Left ventricle myocardium superior (tissue), 1 donor: ENCODE results near the gene MRPL49. TPM values are rescaled to one million over a fixed set of nuclear protein-coding genes. Genes with fewer than 3 reads are reported as not detected.
A peak's percentile ranks its signal among the peaks of the same experiment; 100 is the strongest.
"Not testable (repeated sequence)": the region's sequence is repeated elsewhere in the genome, so short reads cannot be mapped to it uniquely, and the experiment has no call there.

Experiments
- ATAC-seq: fragments of 200-7000 bp; cut with Tn5 transposase; one replicate; pipeline ENCODE4 v1.9.1; 2020; ENCODE audit warnings: mild to moderate bottlenecking, moderate library complexity
- DNase-seq: peaks from one replicate; pipeline ENCODE4 v3.0.0-alpha.2; 2020
- intact Hi-C: fragments of 100-400 bp; cut with micrococcal nuclease; formaldehyde crosslinking; loops from one replicate; pipeline ENCODE4 v1.11.0; 2022
- total RNA-seq: library from RNA; stranded (reverse); fragmentation: NEBNext Ultra II Directional; extraction: Animal tissue kit (Norgen Biotek cat#: 25700); gene quantifications from one replicate; pipeline ENCODE4 v1.2.1, GENCODE V29; 2021
- donor health status: DM: no; HTN: yes; CAD: no; lungs with severe emphysema.

Gene MRPL49
- total RNA-seq, 1 donor from 2014 or later: 33.7 TPM

DNA sequence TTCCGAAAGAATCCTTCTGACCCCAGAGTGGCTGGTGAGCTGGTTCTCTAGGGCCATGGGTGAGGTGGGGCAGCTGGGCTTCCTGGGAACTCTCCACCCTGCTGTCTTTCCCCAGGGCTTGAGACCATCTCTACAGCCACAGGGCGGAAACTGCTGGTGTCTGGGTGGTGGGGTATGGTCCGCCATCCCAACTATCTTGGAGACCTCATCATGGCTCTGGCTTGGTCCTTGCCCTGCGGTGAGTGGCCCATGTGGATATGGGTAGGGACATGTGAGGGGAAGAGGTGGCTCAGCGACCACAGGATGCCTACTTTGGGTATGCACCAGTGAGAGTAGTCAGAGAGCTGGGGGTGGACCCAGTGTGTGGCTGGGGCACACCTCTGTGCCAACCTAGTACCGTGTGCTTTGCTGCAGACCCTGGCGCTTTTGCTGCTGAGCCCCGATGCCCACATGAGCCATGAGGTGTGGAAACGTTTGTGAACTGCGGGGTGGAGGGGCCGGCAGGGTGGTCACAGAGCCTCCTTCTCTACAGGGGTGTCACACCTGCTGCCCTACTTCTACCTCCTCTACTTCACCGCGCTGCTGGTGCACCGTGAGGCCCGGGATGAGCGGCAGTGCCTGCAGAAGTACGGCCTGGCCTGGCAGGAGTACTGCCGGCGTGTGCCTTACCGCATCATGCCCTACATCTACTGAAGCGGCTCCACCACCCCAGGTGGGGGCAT lies 6.6 kb upstream of the MRPL49 start:
- intact Hi-C loops: no loop called here
- ATAC-seq (no peak), DNase-seq (no peak)

DNA sequence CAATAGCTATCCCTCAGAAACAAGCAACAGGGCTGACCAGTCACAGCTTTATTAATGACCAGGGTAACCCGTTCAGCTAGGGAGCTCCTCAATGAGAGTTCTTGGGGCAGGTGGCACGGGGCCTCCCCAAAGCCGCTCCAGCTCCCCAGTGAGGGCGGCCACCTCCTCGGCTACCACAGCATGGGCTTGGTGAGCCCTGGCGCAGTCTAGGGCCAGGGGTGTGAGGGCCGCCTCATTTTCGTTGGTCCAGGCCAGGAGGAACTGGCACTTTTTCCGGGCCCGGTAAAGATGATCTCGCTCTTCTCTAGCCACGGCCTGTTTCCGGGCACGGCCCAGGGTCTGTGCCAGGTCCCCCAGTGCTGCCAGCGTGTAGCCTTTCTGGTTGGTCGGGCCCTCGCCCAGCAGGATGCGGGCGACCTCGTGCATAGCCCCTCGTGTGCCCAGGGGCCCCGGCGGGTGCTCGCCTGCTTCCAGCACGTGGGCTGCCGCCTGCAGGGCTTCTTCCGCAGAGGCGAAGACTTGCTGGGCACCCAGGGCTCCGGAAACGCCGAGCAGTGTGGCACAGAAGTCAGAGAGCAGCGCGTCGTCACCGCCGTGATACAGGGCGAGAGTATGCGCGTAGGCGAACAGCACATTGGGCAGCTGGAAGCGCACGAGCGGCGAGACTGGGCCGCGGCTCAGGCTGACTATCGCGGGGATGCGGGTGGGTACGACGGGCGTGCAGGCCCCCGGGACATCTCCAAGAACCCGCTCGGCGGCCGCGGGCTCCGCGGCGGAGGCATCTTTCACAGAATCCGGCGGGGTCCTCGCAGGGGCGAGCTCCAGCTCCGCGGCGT lies 5.5 kb upstream of the MRPL49 start:
- ATAC-seq (peak; percentile 2), DNase-seq (peak; percentile 57)
- intact Hi-C loops: no loop called here

DNA sequence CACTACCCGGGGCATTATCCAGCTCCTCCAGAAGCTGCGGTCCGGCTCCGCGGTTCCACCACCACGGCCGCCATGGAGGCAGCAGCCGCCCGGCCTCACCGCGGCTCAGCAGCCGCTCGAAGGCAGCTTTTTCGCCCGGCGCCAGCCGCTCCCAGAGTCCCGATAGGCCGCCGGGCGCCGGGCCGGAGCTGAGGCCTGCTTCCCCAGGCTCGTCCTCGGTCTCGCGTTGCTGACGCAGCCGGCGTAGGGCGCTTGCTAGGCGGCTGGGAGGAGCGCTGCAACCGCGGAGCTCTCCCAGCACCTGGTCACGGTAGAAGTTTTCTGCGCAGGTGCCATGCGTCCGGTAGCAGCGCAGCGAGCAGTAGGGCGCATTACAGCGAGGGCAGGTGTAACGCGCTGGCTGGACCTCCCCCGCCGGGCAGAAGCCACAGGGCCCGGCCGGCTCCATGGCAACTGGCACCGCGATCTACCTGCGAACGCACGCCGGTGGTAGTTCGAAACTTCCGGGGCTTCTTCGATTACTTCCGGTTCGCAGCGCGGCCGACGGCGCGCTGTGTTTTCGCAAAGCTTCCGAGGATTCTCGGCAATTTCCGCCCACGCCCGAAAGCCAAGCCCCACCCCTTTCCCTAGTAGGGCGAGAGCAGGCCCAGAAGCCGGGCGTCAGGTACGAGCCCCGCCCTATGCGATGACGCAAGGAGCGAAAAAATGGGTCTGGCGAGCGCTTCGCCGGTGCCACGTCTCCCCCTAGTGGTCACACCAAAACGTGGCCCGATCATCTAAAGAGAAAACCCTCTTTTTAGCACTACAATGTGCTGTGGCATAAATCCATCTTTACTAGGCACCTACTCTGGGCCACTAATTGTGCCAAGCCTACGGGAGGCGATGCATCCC lies 4.7 kb upstream of the MRPL49 start, which contains the start of gene ZNHIT2:
Gene ZNHIT2 (minus strand): TSS at position 496 of the 891 bp plus-strand sequence. CDS start 48 bp downstream, at position 448.
- peak; percentile 84 for ATAC-seq
- intact Hi-C loops: no loop called here
- DNase-seq: peak; percentile 100

DNA sequence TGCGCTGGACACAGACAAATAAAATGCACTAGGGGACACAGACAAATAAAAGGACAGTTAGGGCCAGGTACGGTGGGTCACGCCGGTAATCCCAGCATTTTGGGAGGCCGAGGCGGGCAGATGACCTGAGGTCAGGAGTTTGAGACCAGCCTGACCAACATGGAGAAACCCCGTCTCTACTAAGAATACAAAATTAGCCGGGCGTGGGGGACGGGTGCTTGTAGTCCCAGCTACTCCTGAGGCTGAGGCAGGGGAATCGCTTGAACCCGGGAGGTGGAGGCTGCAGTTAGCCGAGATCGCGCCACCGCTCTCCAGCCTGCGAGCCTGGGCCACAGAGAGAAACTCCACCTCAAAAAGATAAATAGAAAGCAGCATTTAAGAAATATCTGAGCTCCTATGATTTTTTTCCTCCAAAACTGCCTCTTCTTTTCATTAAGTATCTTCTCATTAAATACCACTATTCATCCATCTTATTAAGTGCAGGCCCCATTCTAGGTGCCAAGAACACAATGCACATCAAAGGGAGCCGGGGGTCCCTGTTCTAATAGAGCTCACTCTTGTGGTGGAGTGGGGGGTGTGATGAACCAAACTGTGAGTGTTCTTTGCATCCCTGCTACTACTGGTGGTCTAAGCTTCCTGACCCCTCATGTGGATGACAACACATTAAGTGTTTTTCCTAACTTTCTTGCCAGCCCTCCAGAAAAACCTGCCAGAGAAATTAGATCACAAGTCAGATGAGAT lies 3.9 kb upstream of the MRPL49 start:
- ATAC-seq: no peak
- intact Hi-C loops: no loop called here
- no peak for DNase-seq

DNA sequence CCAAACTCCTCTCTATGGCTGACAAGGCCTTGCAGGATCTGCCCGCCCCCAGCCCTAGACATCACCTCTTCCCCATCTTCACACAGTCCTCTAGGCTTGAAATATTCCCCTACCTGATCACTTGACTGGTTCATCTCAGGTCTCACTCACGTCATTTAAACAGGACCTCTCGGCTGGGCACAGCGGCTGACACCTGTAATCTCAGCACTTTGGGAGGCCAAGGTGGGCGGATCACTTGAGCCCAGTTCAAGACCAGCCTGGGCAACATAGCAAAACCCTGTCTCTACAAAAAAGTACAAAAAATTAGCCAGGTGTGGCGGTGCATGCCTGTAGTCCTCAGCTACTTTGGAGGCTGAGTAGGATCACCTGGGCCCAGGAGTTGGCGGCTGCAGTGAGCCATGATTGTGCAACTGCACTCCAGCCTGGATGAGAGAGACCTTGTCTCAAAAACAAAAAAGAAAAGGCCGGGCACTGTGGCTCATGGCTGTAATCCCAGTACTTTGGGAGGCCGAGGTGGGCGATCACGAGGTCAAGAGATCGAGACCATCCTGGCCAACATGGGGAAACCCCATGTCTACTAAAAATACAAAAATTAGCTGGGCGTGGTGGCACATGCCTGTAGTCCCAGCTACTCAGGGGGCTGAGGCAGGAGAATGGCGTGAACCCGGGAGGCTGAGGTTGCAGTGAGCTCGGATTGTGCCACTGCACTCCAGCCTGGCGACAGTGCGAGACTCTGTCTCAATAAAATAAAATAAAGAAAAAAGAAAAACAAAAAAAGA lies 3.0 kb upstream of the MRPL49 start:
- ATAC-seq, intact Hi-C loops, DNase-seq: not testable (repeated sequence)

DNA sequence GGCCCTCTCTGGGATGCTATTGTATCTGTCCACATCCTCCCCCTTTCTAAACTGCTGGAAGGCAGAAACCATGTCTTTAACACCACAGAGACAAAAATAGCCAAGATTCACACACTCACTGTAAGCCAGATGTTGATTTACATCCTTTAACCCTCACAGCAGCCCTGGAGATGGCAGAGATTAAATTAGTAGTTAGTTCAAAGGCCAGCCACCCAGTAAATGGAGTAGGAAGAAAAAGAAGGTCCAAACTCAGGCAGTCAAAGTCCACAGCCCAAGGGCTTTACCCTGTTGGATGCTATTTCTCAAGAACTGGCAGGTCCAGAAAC lies 2.5 kb upstream of the MRPL49 start:
- DNase-seq (no peak), ATAC-seq (no peak)
- intact Hi-C loops: no loop called here

DNA sequence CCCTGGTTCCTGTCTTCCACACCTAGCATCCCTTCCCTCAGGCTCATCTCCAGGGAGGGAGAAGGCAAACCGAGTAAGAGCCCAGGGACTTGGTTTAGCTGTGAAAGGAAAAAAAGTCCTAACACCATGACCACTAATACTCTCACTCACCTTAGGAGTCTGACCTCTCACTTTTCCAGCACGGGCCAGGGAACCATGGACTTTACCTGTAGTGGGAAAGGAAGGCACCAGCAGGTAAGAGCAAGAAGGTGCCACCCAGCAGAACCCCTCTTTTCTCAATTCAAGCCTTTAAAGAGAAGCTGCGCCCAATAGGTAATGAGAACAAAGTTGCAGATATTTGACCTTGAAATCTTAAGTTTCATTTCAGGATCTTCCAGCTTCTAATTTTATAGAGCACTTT lies 1.3 kb upstream of the MRPL49 start:
- intact Hi-C loops: no loop called here
- no peak for ATAC-seq
- no peak for DNase-seq

DNA sequence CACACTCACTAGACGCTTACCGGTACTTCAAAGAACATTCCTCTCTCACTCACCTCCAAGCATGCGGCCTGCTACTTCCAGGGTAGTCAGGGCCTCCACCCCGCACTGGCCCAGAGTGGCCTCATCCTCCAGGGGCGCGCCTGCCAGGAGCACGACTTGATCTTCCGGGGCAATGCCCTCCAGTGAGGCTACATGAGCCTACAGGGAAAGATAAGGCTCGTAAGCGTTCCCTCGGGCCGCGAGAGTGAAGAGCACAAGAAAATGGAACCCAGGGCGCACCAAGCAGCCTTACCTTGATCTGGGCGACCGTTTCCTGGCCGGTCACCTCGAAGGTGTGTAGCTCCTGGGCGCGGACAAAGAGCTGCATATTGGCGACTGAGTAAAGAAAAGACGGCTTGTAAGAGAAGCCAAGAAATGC lies 665 bp upstream of the MRPL49 start:
- intact Hi-C loops: no loop called here
- ATAC-seq (no peak), DNase-seq (no peak)

DNA sequence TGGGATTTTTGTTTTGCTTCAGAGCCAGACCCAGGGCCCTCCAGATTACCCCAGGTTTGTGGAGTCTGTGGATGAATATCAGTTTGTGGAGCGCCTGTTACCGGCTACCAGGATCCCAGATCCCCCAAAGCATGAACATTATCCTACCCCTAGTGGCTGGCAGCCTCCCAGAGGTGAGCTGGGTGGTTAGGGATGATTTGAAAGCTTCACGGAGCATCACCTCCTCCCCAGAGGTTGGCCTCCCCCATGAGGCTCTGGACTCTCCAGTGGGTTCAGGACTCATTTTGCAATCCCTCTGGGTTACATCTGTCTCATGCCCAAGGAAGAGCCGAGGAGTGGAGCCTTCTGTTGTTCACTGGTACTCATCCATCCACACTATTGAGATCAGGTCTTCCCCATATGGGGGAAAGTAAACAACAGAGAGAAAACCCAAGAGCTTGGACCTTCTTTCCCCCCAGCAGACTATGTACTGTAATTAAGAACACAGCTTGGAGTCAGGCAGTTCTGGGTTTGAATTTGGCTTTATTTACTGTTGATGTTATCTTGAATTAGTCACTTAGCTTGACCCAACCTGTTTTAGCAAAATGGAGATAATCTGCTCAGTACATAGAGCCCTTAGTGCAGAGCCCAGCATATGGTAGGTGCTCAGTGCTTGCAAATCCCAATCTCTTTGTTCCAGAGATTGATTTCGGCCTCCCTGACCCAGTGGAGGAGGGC lies 2.5 kb downstream of the MRPL49 start:
- DNase-seq: no peak
- intact Hi-C loops: no loop called here

DNA sequence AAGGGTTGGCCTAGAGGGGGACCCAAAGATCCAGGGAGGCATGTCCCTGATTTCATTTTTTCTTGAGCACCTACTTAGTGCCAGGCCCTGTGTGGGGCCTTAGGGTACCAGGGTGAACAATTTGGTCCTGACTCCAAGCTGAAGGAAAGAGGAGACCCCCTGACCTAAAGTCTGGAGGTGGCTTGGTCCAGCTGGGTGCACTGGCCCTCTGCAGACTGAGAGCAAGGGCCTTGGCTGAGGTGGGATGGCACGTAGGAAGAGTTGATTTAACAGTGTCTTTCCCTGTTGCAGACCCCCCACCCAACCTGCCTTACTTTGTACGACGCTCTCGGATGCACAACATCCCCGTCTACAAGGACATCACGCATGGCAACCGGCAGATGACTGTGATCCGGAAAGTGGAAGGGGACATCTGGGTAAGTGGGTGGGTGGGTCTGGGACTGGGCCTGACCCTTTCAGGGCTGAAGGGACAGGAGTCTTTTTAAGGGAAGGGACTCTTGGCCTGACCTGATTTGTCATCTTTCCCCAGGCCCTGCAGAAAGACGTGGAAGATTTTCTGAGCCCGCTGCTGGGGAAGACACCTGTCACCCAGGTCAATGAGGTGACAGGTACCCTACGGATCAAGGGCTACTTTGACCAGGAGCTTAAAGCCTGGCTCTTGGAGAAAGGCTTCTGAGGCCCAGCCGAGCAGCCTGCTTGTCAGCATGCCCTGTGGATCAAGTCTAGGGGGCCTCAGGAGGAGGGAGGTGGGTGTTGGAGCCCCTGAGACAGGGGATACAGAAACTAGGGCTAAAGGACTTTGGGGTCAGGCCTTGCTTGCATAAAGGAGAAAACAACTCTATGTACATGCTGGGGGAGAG lies 3.3 kb downstream of the MRPL49 start:
- intact Hi-C loops: no loop called here
- DNase-seq (no peak), ATAC-seq (no peak)

More for the DNA sequence above, 2.5 kb downstream of the MRPL49 start:
- no peak for ATAC-seq

DNA sequence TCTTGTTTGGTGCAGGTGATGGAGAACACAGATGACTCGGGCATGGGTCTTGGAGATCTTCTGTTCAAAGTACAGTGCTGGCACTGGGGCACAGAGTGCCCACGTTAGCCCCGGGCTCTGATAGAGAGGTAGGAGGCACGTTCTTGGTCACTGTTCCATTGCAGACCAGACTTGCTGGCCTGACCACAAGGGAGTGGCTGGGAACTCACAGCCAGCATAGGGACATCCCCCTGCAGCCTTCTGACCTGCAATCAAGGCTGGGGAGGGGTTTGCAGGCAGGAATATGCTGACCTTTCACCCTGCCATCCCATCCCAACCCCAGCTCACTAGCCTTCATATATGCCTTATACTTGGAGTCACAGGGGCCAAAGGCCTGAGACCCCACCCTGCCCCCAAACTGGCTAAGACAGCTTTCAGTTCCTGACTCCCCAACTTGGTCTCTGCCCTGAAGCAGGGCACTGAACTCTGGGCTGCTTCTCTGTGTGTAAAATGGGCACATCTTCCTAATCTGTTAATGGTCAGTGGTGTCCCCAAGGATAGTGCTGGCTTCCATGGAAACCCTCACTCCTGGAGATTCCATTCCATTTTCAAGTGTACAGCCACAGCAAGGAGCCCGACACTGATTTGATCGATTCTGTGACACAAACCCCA lies 4.6 kb downstream of the MRPL49 start:
- ATAC-seq (no peak), DNase-seq (no peak)
- intact Hi-C loops: no loop called here

DNA sequence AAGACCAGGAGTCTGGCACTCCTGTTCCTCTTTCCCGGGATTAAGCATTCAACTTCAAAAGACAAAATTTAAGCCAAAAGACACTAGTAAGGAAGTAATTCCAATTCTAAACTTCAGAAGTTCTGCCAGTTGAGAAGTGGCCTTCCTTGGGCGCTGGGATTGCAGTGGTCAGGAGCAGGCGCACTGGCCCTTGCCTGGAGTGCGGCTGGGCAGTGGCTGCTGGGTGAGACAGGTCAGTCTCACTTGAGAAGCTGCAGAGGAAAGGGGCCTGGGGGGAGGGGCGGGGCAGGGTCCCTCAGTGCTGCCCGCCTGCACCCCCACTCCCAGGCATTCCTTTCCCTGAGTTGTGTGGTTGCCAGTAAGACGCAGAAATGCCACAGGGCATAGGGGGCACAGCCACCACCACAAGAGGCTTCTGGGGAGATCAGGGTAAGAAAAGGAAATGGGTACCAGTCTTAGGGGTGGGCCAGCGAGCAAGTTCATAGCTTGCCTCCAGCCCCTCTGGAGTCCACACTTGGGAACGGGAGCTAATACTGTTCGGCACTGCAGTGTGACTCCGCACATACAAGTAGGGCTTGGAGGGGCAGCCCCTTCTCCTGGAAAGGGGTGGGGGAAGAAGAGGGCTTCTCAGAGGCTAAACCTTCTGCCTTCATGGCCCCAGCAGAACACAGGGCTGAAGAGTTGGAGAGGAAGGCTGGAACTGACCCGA lies 5.5 kb downstream of the MRPL49 start:
- intact Hi-C loops: no loop called here
- DNase-seq (no peak), ATAC-seq (no peak)

DNA sequence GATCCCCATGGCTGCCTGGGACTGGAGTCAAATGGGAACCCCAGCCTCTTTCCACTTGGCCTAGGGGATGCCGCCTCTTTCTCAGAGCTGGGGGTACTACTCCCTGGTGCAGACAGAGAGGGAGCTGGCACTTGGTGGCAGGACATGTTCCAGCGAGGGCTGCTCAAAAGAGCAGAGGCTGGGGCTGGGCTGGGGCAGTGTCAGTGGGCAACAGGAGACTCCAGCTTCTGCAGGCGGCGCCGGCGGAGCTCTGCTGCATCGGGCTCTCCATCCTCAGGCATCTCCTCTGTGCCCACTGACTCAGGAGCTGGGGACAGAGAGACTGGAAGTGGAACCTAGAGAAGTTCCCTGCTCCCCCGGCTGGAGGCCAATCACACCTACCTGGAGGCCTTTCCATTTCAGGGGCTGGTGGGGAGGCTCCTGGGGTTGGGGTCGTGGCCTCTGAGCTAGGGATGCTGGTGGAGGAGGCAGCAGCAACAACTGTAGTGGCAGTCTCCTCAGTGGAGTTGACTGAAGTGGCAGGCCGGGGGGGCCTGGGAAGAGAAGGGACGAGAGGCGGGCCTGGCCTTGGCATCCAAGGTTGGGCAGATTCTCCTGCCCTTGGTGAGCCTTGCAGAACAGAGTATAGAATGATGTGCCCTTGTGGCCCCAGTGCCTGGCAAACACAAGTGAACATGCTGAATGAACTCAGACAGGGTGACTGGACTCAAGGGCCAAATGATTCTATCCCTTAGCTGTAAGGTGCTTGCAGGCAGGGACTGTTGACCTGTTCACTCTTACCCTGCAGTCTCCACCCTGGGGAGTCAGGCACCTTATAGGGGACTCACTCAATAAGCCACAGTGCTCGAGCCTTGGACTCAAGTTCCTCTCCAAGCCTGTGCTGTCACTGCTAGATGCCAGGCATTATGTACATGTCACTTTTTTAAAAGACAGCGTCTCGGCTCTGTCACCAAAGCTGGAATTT lies 6.3 kb downstream of the MRPL49 start:
- intact Hi-C loops: no loop called here
- no peak for DNase-seq
- no peak for ATAC-seq

DNA sequence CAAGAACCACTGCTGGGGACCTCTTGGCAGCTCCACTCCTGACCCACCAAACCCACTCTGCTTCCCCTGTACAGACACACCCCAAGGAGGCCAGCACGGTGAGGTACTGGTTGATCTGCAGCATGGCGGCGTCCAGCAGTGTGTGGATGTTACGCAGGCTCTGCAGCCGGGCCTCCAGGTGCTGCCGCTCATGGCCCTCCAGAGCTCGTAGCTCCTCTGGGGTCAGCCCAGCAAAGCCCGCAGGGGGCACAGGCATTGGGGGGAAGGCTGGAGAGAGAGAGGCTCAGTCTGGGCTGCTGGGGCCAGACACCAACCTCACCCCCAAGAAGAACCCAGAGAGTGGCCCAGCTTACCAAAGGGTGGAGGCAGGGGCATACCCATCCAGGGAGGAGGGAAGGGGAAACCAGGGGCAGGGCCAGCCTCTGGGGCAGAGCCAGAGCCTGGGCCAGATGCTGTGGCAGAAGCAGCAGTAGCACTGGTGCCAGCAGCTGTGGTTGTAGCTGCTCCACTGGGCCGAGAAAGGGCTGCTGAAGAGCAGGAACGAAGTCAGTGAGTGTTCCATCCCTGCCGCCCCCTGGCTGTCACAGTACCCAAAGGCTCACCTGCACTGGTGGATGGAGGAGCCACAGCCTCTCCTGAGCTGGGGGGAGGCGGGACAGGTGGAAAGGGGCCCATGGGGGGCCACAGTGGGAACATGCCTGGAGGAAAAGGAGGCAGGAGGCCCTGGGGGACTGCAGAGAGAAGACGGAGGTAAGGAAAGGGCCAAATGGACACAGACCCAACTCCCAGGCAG lies 7.7 kb downstream of the MRPL49 start:
- intact Hi-C loops: no loop called here
- ATAC-seq (no peak), DNase-seq (no peak)
